Heart right ventricle (tissue), 16 donors: Measurements from ENCODE around the gene TRIM4. TPM values are rescaled to one million over a fixed set of nuclear protein-coding genes. Genes with fewer than 3 reads are reported as not detected.
"Not testable (repeated sequence)": the region's sequence is repeated elsewhere in the genome, so short reads cannot be mapped to it uniquely, and the experiment has no call there.

Experiments used
- ATAC-seq, 8 donors: fragments of 200-7000 bp; cut with Tn5 transposase; one replicate each; pipeline ENCODE4 v1.9.1; 2020; ENCODE audit warnings: mild to moderate bottlenecking in 8 of 8, moderate library complexity in 8 of 8, moderate number of reproducible peaks in 1 of 8
- DNase-seq, 2 donors: peaks; one replicate each; pipeline ENCODE4 v3.0.0-alpha.2; 2020
- H3K27ac ChIP-seq, 10 donors: fragments of 200-600 bp; sonication (generic) in 2 of 10; one replicate each; pipeline versions ENCODE4 v1.5.0 to v1.8.0; 2020 to 2022; ENCODE audit warnings: mild to moderate bottlenecking in 3 of 10
- H3K27me3 ChIP-seq, 7 donors: fragments of 200-600 bp; one replicate each; pipeline ENCODE4 v1.8.0; 2021 to 2022; ENCODE audit warnings: mild to moderate bottlenecking in 2 of 7
- H3K36me3 ChIP-seq, 9 donors: fragments of 200-600 bp; sonication (generic) in 1 of 9; one replicate each; pipeline versions ENCODE4 v1.5.0 to v1.8.0; 2020 to 2022; ENCODE audit warnings: mild to moderate bottlenecking in 2 of 9
- H3K4me1 ChIP-seq, 9 donors: fragments of 200-600 bp; sonication (generic) in 1 of 9; one replicate each; pipeline versions ENCODE4 v1.5.0 to v1.8.0; 2020 to 2022; ENCODE audit warnings: mild to moderate bottlenecking in 4 of 9
- H3K4me3 ChIP-seq, 10 donors: fragments of 200-600 bp; sonication (generic) in 2 of 10; one replicate each; pipeline versions ENCODE4 v1.5.0 to v1.8.0; 2020 to 2022; ENCODE audit warnings: mild to moderate bottlenecking in 7 of 10, moderate library complexity in 2 of 10
- H3K9me3 ChIP-seq, 11 donors: fragments of 200-600 bp in 10 of 11; sonication (generic) in 2 of 11; one replicate each; pipeline versions ENCODE4 v1.5.0 to v1.8.0; 2013 to 2022; ENCODE audit warnings: mild to moderate bottlenecking in 2 of 11, control low read depth in 1 of 11, moderate library complexity in 1 of 11
- WGBS, 2 donors: extraction: QIAGEN DNeasy Blood & Tissue Kit; methylation state at CpG; one replicate each; pipeline ENCODE4 v1.1.7; 2013; ENCODE audit warnings: inconsistent platforms in 1 of 2; 5-methylcytosine and 5-hydroxymethylcytosine counted together
- intact Hi-C, 10 donors: fragments of 100-400 bp; cut with DNase I; formaldehyde crosslinking; loops; one replicate each; pipeline versions ENCODE4 v1.11.1 to v1.14.2; 2022
- polyA plus RNA-seq, 2 donors: library from polyadenylated mRNA; stranded (reverse); fragments of 200-250 nt; gene quantifications; one replicate each; pipeline ENCODE4 v1.2.3, GENCODE V29; 2013
- total RNA-seq, 10 donors: library from RNA; stranded (reverse); fragmentation: NEBNext Ultra II Directional in 3 of 10; extraction: Animal tissue kit (Norgen Biotek cat#: 25700) in 3 of 10; gene quantifications; one replicate each; pipeline versions ENCODE4 v1.2.1 to v1.2.4, GENCODE V29; 2021 to 2023
- TF ChIP-seq, protein P1 (sequence below), 9 donors: fragments of 200-600 bp; sonication (generic) in 2 of 9; IDR thresholded peaks; one replicate each; pipeline versions ENCODE4 v1.5.0 to v1.8.0; 2021 to 2022; ENCODE audit warnings: antibody characterized with exemption in 9 of 9, mild to moderate bottlenecking in 5 of 9, moderate library complexity in 1 of 9
- donor health status: Arrhythmogenic right ventricular cardiomyopathy.
- donor health status: ischemic (EF 13 %, LVEDD 7.1; RV severe dilation, severe dysfunction).
- donor health status: healthy with polysubstance abuse.
- donor health status: DM: no; HTN: yes; CAD: no.
- donor health status: DM: no; HTN: no; CAD: no.
- donor health status: ischemic (EF 25% LVEDD 6.9; RV normal size, moderate dysfunction).
- donor health status: ischemic (EF 25% LVEDD 5.7; RV mildly dilated, moderate dysfunction).
- donor health status: healthy.
- donor health status: DM: yes; HTN: yes; CAD: no.
- donor health status: Ischemic cardiomyopathy.
- donor health status: ischemic (EF 35%, LVEDD 5.7; RV mildly dilated, moderate dysfunction).
- donor health status: nonischemic (EF 11% LVEDD 7.7; RV severe dilation, severe dysfunction).
- donor health status: DM: yes; HTN: yes; CAD: no.
- donor health status: PGD.
- donor health status: ischemic (EF 29% LVEDD 5.4; RV normal size, mild dysfunction).
- donor health status: nonischemic (EF 23%, LVEDD 6.1; RV moderate dilation, normal function).

The TRIM4 gene
- total and polyA plus RNA-seq, 12 donors: 5.0 to 9.6 (median 6.8) TPM

DNA sequence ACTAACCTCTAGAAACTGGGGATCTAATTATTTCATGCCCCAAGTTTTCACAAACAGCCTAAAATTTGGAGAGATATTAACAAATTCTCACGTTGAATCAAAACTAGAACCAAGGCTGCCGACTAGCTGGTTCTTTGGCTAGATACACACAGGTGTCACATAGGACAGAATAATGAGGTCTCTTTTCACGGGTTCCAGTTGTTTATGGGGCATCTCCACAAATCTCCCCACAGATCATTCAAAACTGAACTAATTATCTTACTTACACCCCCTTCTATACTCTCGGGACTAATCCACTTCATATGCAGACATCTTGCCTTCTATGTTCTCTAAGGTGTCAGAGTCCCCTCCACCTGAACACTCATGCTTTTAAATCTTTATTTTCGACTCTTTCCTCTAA, 26.1 kb downstream of the TRIM4 start:
- WGBS, 2 donors: 77 to 82% methylated on average over 5 of the region's 5 CpGs
- Histone ChIP-seq H3K4me1 (no peaks in the 10 kb centered on the region), H3K9me3 (no peaks in the 10 kb centered on the region), H3K27me3 (no peaks in the 10 kb centered on the region), H3K27ac (no peak overlapping the region), H3K36me3 (peaks cover 0 to 43% (median 16%) of the 10 kb centered on the region in 9 donors), H3K4me3 (no peak overlapping the region)
- ATAC-seq (no peak), DNase-seq (no peak)
- TF ChIP-seq, protein P1, sequence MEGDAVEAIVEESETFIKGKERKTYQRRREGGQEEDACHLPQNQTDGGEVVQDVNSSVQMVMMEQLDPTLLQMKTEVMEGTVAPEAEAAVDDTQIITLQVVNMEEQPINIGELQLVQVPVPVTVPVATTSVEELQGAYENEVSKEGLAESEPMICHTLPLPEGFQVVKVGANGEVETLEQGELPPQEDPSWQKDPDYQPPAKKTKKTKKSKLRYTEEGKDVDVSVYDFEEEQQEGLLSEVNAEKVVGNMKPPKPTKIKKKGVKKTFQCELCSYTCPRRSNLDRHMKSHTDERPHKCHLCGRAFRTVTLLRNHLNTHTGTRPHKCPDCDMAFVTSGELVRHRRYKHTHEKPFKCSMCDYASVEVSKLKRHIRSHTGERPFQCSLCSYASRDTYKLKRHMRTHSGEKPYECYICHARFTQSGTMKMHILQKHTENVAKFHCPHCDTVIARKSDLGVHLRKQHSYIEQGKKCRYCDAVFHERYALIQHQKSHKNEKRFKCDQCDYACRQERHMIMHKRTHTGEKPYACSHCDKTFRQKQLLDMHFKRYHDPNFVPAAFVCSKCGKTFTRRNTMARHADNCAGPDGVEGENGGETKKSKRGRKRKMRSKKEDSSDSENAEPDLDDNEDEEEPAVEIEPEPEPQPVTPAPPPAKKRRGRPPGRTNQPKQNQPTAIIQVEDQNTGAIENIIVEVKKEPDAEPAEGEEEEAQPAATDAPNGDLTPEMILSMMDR (IDR thresholded peaks at IDR 0.05): no peak
- intact Hi-C loops: no loop called here

DNA sequence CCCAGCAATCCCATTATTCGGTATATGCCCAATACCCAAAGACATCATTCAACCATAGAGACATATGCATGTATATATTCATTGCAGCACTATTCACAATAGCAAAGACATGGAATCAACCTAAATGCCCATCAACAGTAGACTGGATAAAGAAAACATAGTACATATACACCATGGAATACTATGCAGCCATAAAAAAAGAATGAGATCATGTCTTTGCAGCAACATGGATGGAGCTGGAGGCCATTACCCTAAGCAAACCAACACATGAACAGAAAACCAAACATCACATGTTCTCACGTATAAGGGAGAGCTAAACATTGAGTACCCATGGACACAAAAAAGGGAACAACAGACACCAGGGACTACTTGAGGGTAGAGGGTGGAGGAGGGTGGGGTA, 29.0 kb downstream of the TRIM4 start:
- H3K4me1 ChIP-seq, H3K27me3 ChIP-seq, H3K4me3 ChIP-seq, intact Hi-C loops, H3K27ac ChIP-seq, H3K9me3 ChIP-seq, DNase-seq, ATAC-seq: not testable (repeated sequence)
- H3K36me3 ChIP-seq: peaks cover 0 to 38% (median 16%) of the 10 kb centered on the region in 9 donors
- 96 to 97% methylated on average over 2 of the region's 2 CpGs for WGBS, 2 donors

GRCh38 chr7:99888366-99888765, 31.0 kb downstream of the TRIM4 start:
- intact Hi-C loops, DNase-seq, H3K27me3 ChIP-seq, H3K4me3 ChIP-seq, H3K4me1 ChIP-seq, H3K27ac ChIP-seq, ATAC-seq: not testable (repeated sequence)
- WGBS, 2 donors: 86 to 93% methylated on average over 21 to 23 of the region's 29 CpGs
- peaks cover 0 to 20% (median 0%) of the 10 kb centered on the region in 11 donors for H3K9me3 ChIP-seq
- peaks cover 0 to 38% (median 16%) of the 10 kb centered on the region in 9 donors for H3K36me3 ChIP-seq

DNA sequence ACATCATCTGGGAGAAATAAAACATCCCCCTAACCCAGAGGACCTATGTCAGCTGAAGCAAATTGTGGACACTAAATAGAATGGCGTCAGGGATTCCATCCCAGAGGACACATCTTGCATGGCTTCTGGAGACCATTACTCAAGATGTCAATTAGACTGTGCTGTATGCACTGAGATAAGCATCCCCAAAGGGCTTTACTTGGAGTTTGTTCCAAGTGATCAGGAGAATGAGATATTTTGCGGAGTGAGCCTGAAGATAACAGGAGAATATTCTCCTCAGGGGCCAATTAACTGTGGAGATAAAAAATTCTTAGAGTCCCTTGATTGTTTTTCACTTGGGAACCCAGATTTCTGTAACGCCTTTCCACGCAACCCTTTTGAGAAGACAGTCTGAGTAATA, 38.0 kb downstream of the TRIM4 start:
- intact Hi-C loops: no loop called here
- no peaks in the 10 kb centered on the region for H3K27me3 ChIP-seq
- WGBS, 2 donors: 64 to 73% methylated on average over 4 of the region's 4 CpGs

DNA sequence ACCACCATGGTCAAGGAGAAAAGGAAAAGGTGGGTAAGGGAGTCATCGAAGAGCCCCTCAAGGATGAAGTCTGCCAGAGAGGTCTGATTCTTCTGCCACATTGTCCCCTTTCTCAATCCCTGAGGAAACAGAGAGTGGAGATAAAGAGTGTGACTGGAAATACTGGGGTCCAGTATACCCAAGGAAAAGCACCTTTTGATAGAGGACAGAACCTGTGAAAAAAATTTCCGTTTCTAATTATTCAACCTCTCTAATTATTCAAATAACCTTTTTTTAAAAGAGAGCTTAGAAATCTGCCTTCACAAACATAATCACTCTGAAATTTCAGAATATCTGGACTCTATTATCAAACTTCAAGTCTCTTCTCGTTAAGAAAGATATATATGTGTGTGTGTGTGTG, 42.4 kb downstream of the TRIM4 start, which contains the start of gene OR2AE1:
TSS of gene OR2AE1 (minus strand) at position 101 of the 400 bp plus-strand sequence. CDS start at position 101, 0 bp downstream.
- intact Hi-C loops: no loop called here
- Histone ChIP-seq H3K9me3 (no peaks in the 10 kb centered on the region), H3K4me1 (no peaks in the 10 kb centered on the region), H3K4me3 (no peak within 1 kb of the TSS), H3K36me3 (peaks cover 0 to 17% (median 0%) of the 10 kb centered on the region in 9 donors), H3K27ac (no peak within 1 kb of the TSS), H3K27me3 (no peaks in the 10 kb centered on the region)
- DNase-seq (no peak), ATAC-seq (no peak)
- 81 to 83% methylated on average over 3 of the region's 3 CpGs for WGBS, 2 donors
- TF ChIP-seq, protein P1 (IDR thresholded peaks at IDR 0.05): no peak

More for the DNA sequence above, 38.0 kb downstream of the TRIM4 start:
- ATAC-seq: no peak
- Histone ChIP-seq H3K27ac (no peak overlapping the region), H3K36me3 (peaks cover 0 to 12% (median 0%) of the 10 kb centered on the region in 9 donors), H3K4me1 (no peaks in the 10 kb centered on the region), H3K9me3 (peaks cover 0 to 21% (median 0%) of the 10 kb centered on the region in 11 donors), H3K4me3 (no peak overlapping the region)
- no peak for DNase-seq
- TF ChIP-seq, protein P1 (IDR thresholded peaks at IDR 0.05): no peak
